WTC11 (cell line): Measurements from ENCODE around the gene SMTN. TPM values are rescaled to one million over a fixed set of nuclear protein-coding genes. Genes with fewer than 3 reads are reported as not detected.

Source experiments
- ATAC-seq: fragments of 200-7000 bp; cut with Tn5 transposase; 2 replicates; pipeline ENCODE4 v1.10.0; 2021; ENCODE audit warnings: mild to moderate bottlenecking, moderate library complexity
- CTCF ChIA-PET: fragments of 300-600 bp; sonication (Branson Sonifier 250); formaldehyde crosslinking; loops from one replicate; lab custom pipeline; 2021; ENCODE audit warnings: antibody characterized with exemption; lab: Charles Lee
- POLR2A ChIA-PET: fragments of 350-600 bp; sonication (Branson Sonifier 250); formaldehyde crosslinking; loops from one replicate; lab custom pipeline; 2021; ENCODE audit warnings: antibody characterized with exemption; lab: Charles Lee
- DNase-seq: peaks from one replicate; pipeline ENCODE4 v3.0.0; 2021; ENCODE audit warnings: low spot score
- H3K27ac Mint-ChIP-seq: 2 replicates; pipeline ENCODE4 v1.8.0; 2021; ENCODE audit warnings: mixed read lengths
- H3K27me3 Mint-ChIP-seq: 2 replicates; pipeline ENCODE4 v1.8.0; 2021; ENCODE audit warnings: low read depth, mild to moderate bottlenecking, moderate library complexity, mixed read lengths
- H3K36me3 Mint-ChIP-seq: 2 replicates; pipeline ENCODE4 v1.8.0; 2021; ENCODE audit warnings: mixed read lengths
- H3K4me1 Mint-ChIP-seq: 2 replicates; pipeline ENCODE4 v1.8.0; 2022; ENCODE audit warnings: mixed read lengths
- H3K4me3 Mint-ChIP-seq: 2 replicates; pipeline ENCODE4 v1.8.0; 2021; ENCODE audit warnings: mild to moderate bottlenecking, moderate library complexity, mixed read lengths
- H3K9me3 Mint-ChIP-seq: 2 replicates; pipeline ENCODE4 v1.8.0; 2021; ENCODE audit warnings: mixed read lengths
- CBFB ChIP-seq: sonication (generic); formaldehyde crosslinking; IDR thresholded peaks from 2 replicates; pipeline ENCODE4 v1.8.1; 2022; ENCODE audit warnings: mild to moderate bottlenecking, low read depth, missing genetic modification reagents
- FOXK1 ChIP-seq: sonication (generic); formaldehyde crosslinking; IDR thresholded peaks from 2 replicates; pipeline ENCODE4 v1.8.0; 2022; ENCODE audit warnings: mild to moderate bottlenecking, moderate library complexity, missing genetic modification reagents
- HMGA2 ChIP-seq: fragments of 250-450 bp; sonication (Bioruptor Pico); IDR thresholded peaks from 2 replicates; pipeline ENCODE4 v1.4.0; 2021; ENCODE audit warnings: mild to moderate bottlenecking, moderate library complexity
- JAZF1 ChIP-seq: fragments of 250-450 bp; sonication (Bioruptor Pico); IDR thresholded peaks from 2 replicates; pipeline ENCODE4 v1.9.0; 2021; ENCODE audit warnings: moderate library complexity, mild to moderate bottlenecking, inconsistent platforms
- JUN ChIP-seq: sonication (generic); formaldehyde crosslinking; IDR thresholded peaks from 2 replicates; pipeline ENCODE4 v1.8.0; 2023; ENCODE audit warnings: mild to moderate bottlenecking, missing genetic modification reagents
- NFE2L1 ChIP-seq: sonication (generic); formaldehyde crosslinking; IDR thresholded peaks from 2 replicates; pipeline ENCODE4 v1.8.1; 2023; ENCODE audit warnings: missing genetic modification reagents
- NR3C1 ChIP-seq: sonication (generic); formaldehyde crosslinking; conservative IDR thresholded peaks from 2 replicates; pipeline ENCODE4 v1.8.1; 2023; ENCODE audit warnings: low read depth, mild to moderate bottlenecking, missing genetic modification reagents
- OVOL2 ChIP-seq: fragments of 250-450 bp; sonication (Bioruptor Pico); IDR thresholded peaks from 2 replicates; pipeline ENCODE4 v1.9.0; 2021; ENCODE audit warnings: mild to moderate bottlenecking, borderline replicate concordance
- TEAD4 ChIP-seq: sonication (generic); formaldehyde crosslinking; IDR thresholded peaks from 2 replicates; pipeline ENCODE4 v1.8.0; 2022; ENCODE audit warnings: mild to moderate bottlenecking, missing genetic modification reagents
- TP53 ChIP-seq: sonication (generic); formaldehyde crosslinking; IDR thresholded peaks from 2 replicates; pipeline ENCODE4 v1.8.1; 2023; ENCODE audit warnings: mild to moderate bottlenecking, missing genetic modification reagents
- ZNF317 ChIP-seq: sonication (generic); formaldehyde crosslinking; IDR thresholded peaks from 2 replicates; pipeline ENCODE4 v1.8.1; 2023; ENCODE audit warnings: low read depth, mild to moderate bottlenecking, moderate library complexity, missing genetic modification reagents, borderline replicate concordance
- total RNA-seq: library from RNA; stranded (reverse); gene quantifications from 3 replicates; pipeline ENCODE4 v1.2.3, GENCODE V29; 2021
- TF ChIP-seq, protein P1 (sequence below): fragments of 250-450 bp; sonication (Bioruptor Pico); IDR thresholded peaks from 2 replicates; pipeline ENCODE4 v1.9.0; 2021; ENCODE audit warnings: mild to moderate bottlenecking, borderline replicate concordance
- TF ChIP-seq, protein P2 (sequence below): sonication (generic); formaldehyde crosslinking; IDR thresholded peaks from 2 replicates; pipeline ENCODE4 v1.8.0; 2022; ENCODE audit warnings: mild to moderate bottlenecking, missing genetic modification reagents
- TF ChIP-seq, protein P3 (sequence below): sonication (generic); formaldehyde crosslinking; IDR thresholded peaks from 2 replicates; pipeline ENCODE4 v1.8.1; 2022; ENCODE audit warnings: low read depth, mild to moderate bottlenecking, moderate library complexity, missing genetic modification reagents, borderline replicate concordance
- TF ChIP-seq, protein P4 (sequence below): sonication (generic); formaldehyde crosslinking; IDR thresholded peaks from 2 replicates; pipeline ENCODE4 v1.8.1; 2023; ENCODE audit warnings: mild to moderate bottlenecking, missing genetic modification reagents
- TF ChIP-seq, protein P5 (sequence below): sonication (generic); formaldehyde crosslinking; IDR thresholded peaks from 2 replicates; pipeline ENCODE4 v1.8.0; 2023; ENCODE audit warnings: missing genetic modification reagents, mild to moderate bottlenecking, borderline replicate concordance
- TF ChIP-seq, protein P6 (sequence below): sonication (generic); formaldehyde crosslinking; IDR thresholded peaks from 2 replicates; pipeline ENCODE4 v1.8.0; 2022; ENCODE audit warnings: mild to moderate bottlenecking, missing genetic modification reagents
- TF ChIP-seq, protein P7 (sequence below): sonication (generic); formaldehyde crosslinking; IDR thresholded peaks from 2 replicates; pipeline ENCODE4 v1.8.0; 2023; ENCODE audit warnings: mild to moderate bottlenecking, missing genetic modification reagents

SMTN gene
- total RNA-seq, 1 experiment from 2014 or later, result 34.5 TPM

DNA sequence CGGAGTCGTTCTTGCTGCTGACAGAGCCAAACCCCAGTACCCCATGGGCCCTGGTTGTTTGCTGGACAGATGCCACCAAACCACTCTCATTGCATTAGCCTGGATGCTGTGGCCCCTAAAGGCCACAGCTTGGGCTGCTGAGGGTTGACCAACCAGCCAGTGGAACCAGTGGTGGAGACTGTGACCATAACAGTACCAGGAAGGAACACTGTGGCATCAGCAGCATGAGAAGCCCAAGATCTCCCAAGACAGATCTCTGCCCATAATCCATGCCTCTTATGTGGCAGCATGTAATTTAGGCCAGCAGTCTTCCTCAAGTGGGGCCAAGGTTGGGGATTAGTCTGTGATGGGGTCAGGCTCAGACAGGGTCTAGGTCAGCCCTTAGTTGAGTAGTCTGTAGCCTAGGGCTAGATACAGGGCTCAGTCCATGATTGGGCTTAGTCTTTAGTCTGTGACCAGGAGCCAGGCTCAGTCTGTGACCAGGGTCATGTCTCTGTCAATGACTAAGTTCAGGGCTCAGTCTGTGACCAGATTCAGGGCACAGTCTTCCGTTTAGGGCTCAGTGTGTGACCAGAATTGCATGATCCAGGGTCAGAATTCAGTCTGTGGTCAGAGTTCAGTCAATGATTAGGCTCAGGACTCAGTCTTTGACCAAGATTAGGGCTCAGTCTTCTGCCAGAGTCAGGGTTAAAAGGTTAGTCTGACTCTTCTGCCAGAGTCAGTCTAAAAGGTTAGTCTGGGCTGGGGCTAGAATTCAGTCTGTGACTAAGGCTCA lies 37.1 kb downstream of the SMTN start (continued):
- TF ChIP-seq, protein P1, sequence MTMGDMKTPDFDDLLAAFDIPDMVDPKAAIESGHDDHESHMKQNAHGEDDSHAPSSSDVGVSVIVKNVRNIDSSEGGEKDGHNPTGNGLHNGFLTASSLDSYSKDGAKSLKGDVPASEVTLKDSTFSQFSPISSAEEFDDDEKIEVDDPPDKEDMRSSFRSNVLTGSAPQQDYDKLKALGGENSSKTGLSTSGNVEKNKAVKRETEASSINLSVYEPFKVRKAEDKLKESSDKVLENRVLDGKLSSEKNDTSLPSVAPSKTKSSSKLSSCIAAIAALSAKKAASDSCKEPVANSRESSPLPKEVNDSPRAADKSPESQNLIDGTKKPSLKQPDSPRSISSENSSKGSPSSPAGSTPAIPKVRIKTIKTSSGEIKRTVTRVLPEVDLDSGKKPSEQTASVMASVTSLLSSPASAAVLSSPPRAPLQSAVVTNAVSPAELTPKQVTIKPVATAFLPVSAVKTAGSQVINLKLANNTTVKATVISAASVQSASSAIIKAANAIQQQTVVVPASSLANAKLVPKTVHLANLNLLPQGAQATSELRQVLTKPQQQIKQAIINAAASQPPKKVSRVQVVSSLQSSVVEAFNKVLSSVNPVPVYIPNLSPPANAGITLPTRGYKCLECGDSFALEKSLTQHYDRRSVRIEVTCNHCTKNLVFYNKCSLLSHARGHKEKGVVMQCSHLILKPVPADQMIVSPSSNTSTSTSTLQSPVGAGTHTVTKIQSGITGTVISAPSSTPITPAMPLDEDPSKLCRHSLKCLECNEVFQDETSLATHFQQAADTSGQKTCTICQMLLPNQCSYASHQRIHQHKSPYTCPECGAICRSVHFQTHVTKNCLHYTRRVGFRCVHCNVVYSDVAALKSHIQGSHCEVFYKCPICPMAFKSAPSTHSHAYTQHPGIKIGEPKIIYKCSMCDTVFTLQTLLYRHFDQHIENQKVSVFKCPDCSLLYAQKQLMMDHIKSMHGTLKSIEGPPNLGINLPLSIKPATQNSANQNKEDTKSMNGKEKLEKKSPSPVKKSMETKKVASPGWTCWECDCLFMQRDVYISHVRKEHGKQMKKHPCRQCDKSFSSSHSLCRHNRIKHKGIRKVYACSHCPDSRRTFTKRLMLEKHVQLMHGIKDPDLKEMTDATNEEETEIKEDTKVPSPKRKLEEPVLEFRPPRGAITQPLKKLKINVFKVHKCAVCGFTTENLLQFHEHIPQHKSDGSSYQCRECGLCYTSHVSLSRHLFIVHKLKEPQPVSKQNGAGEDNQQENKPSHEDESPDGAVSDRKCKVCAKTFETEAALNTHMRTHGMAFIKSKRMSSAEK (CRISPR knock-in tag), result no peak
- TF ChIP-seq TP53 (CRISPR knock-in tag) (no peak), FOXK1 (CRISPR knock-in tag) (no peak), CBFB (CRISPR knock-in tag) (no peak)
- TF ChIP-seq, protein P2, sequence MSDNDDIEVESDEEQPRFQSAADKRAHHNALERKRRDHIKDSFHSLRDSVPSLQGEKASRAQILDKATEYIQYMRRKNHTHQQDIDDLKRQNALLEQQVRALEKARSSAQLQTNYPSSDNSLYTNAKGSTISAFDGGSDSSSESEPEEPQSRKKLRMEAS (CRISPR knock-in tag), result no peak
- TF ChIP-seq, all 79 proteins: peak for 0

DNA sequence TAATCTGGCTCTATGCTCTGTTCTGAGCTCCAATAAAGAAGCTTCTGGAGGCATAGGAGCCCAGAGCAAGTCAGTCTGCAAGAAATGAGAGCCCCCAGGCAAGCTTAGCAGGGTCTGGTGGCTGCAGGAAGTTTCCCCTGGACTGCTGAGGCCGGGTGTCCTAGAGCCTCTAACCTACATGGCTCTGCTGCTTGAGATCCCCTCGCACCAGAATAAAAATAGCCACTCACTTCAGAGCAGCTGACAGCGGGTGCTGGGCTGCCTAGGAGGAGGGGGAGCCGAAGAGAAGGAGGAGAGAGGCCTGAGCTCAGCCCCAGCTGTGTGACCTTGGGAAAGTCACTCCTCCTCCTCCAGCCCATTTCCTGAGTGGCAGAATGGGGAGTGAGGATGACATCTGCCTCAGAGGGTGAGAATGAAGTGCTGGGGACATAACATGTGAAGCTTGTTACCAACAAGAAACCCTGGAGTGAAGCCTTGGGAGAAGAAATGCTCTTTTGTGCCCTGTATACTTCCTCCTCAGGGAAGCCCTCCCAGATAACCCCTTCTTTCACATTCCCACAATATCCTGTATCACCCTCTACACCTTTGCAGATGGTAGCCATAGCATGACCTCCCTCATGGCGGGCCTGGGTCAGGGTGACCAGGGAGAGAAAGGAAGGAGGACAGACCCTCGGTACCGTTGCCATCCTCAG lies 38.1 kb downstream of the SMTN start:
- peaks cover 28% of the 10 kb centered on the region for H3K4me1 Mint-ChIP-seq
- no peak overlapping the region for H3K27ac Mint-ChIP-seq
- POLR2A ChIA-PET, result no interaction called here
- no peaks in the 10 kb centered on the region; the same call in 1 of the 2 replicates for H3K27me3 Mint-ChIP-seq
- CTCF ChIA-PET, result interaction anchor here (0.6 to 3.0 kb wide), 7 partner anchors 12 to 67 kb away, joined by 3 to 23 read pairs (median 4); partner anchors contain the start of genes PLA2G3 and SELENOM
- no peak for DNase-seq
- H3K4me3 Mint-ChIP-seq, result no peak overlapping the region
- peak; percentile 21 for ATAC-seq
- H3K36me3 Mint-ChIP-seq, result no peaks in the 10 kb centered on the region
- no peaks in the 10 kb centered on the region for H3K9me3 Mint-ChIP-seq
- TF ChIP-seq, protein P3, sequence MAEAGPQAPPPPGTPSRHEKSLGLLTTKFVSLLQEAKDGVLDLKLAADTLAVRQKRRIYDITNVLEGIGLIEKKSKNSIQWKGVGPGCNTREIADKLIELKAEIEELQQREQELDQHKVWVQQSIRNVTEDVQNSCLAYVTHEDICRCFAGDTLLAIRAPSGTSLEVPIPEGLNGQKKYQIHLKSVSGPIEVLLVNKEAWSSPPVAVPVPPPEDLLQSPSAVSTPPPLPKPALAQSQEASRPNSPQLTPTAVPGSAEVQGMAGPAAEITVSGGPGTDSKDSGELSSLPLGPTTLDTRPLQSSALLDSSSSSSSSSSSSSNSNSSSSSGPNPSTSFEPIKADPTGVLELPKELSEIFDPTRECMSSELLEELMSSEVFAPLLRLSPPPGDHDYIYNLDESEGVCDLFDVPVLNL (CRISPR knock-in tag), result no peak
- no peak for TF ChIP-seq ZNF317
- TF ChIP-seq, protein P4, sequence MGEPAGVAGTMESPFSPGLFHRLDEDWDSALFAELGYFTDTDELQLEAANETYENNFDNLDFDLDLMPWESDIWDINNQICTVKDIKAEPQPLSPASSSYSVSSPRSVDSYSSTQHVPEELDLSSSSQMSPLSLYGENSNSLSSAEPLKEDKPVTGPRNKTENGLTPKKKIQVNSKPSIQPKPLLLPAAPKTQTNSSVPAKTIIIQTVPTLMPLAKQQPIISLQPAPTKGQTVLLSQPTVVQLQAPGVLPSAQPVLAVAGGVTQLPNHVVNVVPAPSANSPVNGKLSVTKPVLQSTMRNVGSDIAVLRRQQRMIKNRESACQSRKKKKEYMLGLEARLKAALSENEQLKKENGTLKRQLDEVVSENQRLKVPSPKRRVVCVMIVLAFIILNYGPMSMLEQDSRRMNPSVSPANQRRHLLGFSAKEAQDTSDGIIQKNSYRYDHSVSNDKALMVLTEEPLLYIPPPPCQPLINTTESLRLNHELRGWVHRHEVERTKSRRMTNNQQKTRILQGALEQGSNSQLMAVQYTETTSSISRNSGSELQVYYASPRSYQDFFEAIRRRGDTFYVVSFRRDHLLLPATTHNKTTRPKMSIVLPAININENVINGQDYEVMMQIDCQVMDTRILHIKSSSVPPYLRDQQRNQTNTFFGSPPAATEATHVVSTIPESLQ (CRISPR knock-in tag), result no peak
- TF ChIP-seq OVOL2 (CRISPR knock-in tag), result no peak
- TF ChIP-seq JAZF1, result no peak
- TF ChIP-seq NFE2L1, result no peak
- TF ChIP-seq, protein P5, sequence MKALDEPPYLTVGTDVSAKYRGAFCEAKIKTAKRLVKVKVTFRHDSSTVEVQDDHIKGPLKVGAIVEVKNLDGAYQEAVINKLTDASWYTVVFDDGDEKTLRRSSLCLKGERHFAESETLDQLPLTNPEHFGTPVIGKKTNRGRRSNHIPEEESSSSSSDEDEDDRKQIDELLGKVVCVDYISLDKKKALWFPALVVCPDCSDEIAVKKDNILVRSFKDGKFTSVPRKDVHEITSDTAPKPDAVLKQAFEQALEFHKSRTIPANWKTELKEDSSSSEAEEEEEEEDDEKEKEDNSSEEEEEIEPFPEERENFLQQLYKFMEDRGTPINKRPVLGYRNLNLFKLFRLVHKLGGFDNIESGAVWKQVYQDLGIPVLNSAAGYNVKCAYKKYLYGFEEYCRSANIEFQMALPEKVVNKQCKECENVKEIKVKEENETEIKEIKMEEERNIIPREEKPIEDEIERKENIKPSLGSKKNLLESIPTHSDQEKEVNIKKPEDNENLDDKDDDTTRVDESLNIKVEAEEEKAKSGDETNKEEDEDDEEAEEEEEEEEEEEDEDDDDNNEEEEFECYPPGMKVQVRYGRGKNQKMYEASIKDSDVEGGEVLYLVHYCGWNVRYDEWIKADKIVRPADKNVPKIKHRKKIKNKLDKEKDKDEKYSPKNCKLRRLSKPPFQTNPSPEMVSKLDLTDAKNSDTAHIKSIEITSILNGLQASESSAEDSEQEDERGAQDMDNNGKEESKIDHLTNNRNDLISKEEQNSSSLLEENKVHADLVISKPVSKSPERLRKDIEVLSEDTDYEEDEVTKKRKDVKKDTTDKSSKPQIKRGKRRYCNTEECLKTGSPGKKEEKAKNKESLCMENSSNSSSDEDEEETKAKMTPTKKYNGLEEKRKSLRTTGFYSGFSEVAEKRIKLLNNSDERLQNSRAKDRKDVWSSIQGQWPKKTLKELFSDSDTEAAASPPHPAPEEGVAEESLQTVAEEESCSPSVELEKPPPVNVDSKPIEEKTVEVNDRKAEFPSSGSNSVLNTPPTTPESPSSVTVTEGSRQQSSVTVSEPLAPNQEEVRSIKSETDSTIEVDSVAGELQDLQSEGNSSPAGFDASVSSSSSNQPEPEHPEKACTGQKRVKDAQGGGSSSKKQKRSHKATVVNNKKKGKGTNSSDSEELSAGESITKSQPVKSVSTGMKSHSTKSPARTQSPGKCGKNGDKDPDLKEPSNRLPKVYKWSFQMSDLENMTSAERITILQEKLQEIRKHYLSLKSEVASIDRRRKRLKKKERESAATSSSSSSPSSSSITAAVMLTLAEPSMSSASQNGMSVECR (CRISPR knock-in tag), result no peak
- no peak for TF ChIP-seq HMGA2
- no peak for TF ChIP-seq NR3C1
- TF ChIP-seq TEAD4 (CRISPR knock-in tag), result no peak
- TF ChIP-seq, protein P6, sequence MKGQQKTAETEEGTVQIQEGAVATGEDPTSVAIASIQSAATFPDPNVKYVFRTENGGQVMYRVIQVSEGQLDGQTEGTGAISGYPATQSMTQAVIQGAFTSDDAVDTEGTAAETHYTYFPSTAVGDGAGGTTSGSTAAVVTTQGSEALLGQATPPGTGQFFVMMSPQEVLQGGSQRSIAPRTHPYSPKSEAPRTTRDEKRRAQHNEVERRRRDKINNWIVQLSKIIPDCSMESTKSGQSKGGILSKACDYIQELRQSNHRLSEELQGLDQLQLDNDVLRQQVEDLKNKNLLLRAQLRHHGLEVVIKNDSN, result no peak
- TF ChIP-seq JUN (CRISPR knock-in tag), result no peak
- TF ChIP-seq, protein P7, sequence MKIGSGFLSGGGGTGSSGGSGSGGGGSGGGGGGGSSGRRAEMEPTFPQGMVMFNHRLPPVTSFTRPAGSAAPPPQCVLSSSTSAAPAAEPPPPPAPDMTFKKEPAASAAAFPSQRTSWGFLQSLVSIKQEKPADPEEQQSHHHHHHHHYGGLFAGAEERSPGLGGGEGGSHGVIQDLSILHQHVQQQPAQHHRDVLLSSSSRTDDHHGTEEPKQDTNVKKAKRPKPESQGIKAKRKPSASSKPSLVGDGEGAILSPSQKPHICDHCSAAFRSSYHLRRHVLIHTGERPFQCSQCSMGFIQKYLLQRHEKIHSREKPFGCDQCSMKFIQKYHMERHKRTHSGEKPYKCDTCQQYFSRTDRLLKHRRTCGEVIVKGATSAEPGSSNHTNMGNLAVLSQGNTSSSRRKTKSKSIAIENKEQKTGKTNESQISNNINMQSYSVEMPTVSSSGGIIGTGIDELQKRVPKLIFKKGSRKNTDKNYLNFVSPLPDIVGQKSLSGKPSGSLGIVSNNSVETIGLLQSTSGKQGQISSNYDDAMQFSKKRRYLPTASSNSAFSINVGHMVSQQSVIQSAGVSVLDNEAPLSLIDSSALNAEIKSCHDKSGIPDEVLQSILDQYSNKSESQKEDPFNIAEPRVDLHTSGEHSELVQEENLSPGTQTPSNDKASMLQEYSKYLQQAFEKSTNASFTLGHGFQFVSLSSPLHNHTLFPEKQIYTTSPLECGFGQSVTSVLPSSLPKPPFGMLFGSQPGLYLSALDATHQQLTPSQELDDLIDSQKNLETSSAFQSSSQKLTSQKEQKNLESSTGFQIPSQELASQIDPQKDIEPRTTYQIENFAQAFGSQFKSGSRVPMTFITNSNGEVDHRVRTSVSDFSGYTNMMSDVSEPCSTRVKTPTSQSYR (CRISPR knock-in tag), result no peak
